Measurements from ENCODE around the gene CAPN3. TPM values are rescaled to one million over a fixed set of nuclear protein-coding genes. Genes with fewer than 3 reads are reported as not detected.

Gene CAPN3
- polyA plus RNA-seq, 1 donor from 2014 or later, result 1.5 TPM

DNA sequence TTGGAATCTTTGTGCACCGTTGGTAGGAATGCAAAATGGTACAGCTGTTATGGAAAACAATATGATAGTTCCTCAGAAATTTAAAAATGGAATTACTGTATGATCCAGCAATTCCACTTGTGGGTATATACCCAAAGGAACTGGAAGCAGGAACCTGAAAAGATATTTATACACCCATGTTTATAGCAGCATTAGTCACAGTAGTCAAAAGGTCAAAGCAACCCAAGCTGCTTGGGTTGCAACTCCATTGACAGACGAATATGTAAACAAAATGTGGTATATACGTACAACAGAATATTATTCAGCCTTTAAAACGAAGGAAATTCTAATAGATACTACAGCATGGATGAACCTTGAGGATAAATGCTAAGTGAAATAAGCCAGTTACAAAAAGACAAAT, 35.0 kb upstream of the CAPN3 start:
- no peak overlapping the region for H3K27ac ChIP-seq (ENCODE audit: low read length)
- H3K79me2 ChIP-seq (replicated peaks; ENCODE audit: insufficient read depth, low read length), result no peaks in the 10 kb centered on the region
- no peaks in the 10 kb centered on the region for H3K9me2 ChIP-seq (ENCODE audit: insufficient read depth, low read length)
- no peaks in the 10 kb centered on the region for H4K20me1 ChIP-seq (ENCODE audit: insufficient read depth)
- no peak overlapping the region for H3K4me3 ChIP-seq (ENCODE audit: low read length)
- no peaks in the 10 kb centered on the region for H3K36me3 ChIP-seq (ENCODE audit: insufficient read depth, low read length)
- H3F3A ChIP-seq (ENCODE audit: insufficient read depth, low read length, poor library complexity, severe bottlenecking), result no peaks in the 10 kb centered on the region
- H3K4me2 ChIP-seq (ENCODE audit: low read length), result no peak overlapping the region
- TF ChIP-seq TAF1 (IDR thresholded peaks at IDR 0.05; ENCODE audit: low read depth) (no peak), POLR2AphosphoS5 (IDR thresholded peaks at IDR 0.05) (no peak), MXI1 (conservative IDR thresholded peaks at IDR 0.05; ENCODE audit: poor library complexity, severe bottlenecking) (no peak), CTCF (IDR thresholded peaks at IDR 0.05; ENCODE audit: poor library complexity, severe bottlenecking) (no peak), EZH2 (IDR thresholded peaks at IDR 0.05; ENCODE audit: borderline replicate concordance, insufficient read depth, low read length, poor library complexity, severe bottlenecking) (no peak), SMC3 (conservative IDR thresholded peaks at IDR 0.05; ENCODE audit: poor library complexity) (no peak), RAD21 (conservative IDR thresholded peaks at IDR 0.05) (no peak), EP300 (conservative IDR thresholded peaks at IDR 0.05; ENCODE audit: poor library complexity, severe bottlenecking) (no peak)
- TF ChIP-seq, protein P1, sequence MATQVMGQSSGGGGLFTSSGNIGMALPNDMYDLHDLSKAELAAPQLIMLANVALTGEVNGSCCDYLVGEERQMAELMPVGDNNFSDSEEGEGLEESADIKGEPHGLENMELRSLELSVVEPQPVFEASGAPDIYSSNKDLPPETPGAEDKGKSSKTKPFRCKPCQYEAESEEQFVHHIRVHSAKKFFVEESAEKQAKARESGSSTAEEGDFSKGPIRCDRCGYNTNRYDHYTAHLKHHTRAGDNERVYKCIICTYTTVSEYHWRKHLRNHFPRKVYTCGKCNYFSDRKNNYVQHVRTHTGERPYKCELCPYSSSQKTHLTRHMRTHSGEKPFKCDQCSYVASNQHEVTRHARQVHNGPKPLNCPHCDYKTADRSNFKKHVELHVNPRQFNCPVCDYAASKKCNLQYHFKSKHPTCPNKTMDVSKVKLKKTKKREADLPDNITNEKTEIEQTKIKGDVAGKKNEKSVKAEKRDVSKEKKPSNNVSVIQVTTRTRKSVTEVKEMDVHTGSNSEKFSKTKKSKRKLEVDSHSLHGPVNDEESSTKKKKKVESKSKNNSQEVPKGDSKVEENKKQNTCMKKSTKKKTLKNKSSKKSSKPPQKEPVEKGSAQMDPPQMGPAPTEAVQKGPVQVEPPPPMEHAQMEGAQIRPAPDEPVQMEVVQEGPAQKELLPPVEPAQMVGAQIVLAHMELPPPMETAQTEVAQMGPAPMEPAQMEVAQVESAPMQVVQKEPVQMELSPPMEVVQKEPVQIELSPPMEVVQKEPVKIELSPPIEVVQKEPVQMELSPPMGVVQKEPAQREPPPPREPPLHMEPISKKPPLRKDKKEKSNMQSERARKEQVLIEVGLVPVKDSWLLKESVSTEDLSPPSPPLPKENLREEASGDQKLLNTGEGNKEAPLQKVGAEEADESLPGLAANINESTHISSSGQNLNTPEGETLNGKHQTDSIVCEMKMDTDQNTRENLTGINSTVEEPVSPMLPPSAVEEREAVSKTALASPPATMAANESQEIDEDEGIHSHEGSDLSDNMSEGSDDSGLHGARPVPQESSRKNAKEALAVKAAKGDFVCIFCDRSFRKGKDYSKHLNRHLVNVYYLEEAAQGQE (IDR thresholded peaks at IDR 0.05; ENCODE audit: borderline replicate concordance), result no peak
- no peaks in the 10 kb centered on the region for H3K9me3 ChIP-seq (ENCODE audit: low read length)
- no peak overlapping the region for H3K9ac ChIP-seq (ENCODE audit: low read length)
- H2AFZ ChIP-seq (ENCODE audit: low read depth, low read length), result no peak overlapping the region
- no peaks in the 10 kb centered on the region for H3K27me3 ChIP-seq (ENCODE audit: insufficient read depth, low read depth, low read length)

DNA sequence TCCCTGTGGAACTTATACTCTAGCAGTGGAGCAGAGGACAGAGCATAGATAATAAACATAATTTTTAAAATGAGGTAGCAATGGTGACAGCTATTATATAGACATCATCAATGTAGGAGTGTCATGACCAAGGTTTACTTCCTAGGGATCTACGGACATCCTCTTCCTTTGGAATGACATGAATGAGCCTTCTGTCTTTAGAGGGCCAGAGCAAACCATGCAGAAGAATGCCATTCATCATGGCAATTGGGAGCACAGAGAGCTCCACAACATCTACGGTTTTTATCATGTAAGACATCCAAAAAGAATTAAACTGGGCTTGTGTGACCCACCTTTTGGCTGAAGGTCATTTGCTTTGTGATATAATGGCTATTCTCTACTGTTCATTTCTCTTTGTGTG, 30.1 kb upstream of the CAPN3 start:
- Histone ChIP-seq H3K27ac (ENCODE audit: low read length) (no peak overlapping the region), H3F3A (ENCODE audit: insufficient read depth, low read length, poor library complexity, severe bottlenecking) (no peaks in the 10 kb centered on the region), H3K36me3 (ENCODE audit: insufficient read depth, low read length) (no peaks in the 10 kb centered on the region), H3K27me3 (ENCODE audit: insufficient read depth, low read depth, low read length) (no peaks in the 10 kb centered on the region), H3K9me3 (ENCODE audit: low read length) (no peaks in the 10 kb centered on the region), H3K9me2 (ENCODE audit: insufficient read depth, low read length) (no peaks in the 10 kb centered on the region), H2AFZ (ENCODE audit: low read depth, low read length) (no peak overlapping the region), H3K9ac (ENCODE audit: low read length) (no peak overlapping the region), H3K4me2 (ENCODE audit: low read length) (no peak overlapping the region), H3K79me2 (replicated peaks; ENCODE audit: insufficient read depth, low read length) (no peaks in the 10 kb centered on the region), H4K20me1 (ENCODE audit: insufficient read depth) (no peaks in the 10 kb centered on the region), H3K4me3 (ENCODE audit: low read length) (no peak overlapping the region)
- no peak for TF ChIP-seq TAF1 (IDR thresholded peaks at IDR 0.05; ENCODE audit: low read depth)
- TF ChIP-seq CTCF (IDR thresholded peaks at IDR 0.05; ENCODE audit: poor library complexity, severe bottlenecking), result no peak
- no peak for TF ChIP-seq SMC3 (conservative IDR thresholded peaks at IDR 0.05; ENCODE audit: poor library complexity)
- no peak for TF ChIP-seq EZH2 (IDR thresholded peaks at IDR 0.05; ENCODE audit: borderline replicate concordance, insufficient read depth, low read length, poor library complexity, severe bottlenecking)
- no peak for TF ChIP-seq POLR2AphosphoS5 (IDR thresholded peaks at IDR 0.05)
- no peak for TF ChIP-seq MXI1 (conservative IDR thresholded peaks at IDR 0.05; ENCODE audit: poor library complexity, severe bottlenecking)
